LHCN-M2 (cell line): ENCODE results near the gene PLEKHA6. TPM values are rescaled to one million over a fixed set of nuclear protein-coding genes. Genes with fewer than 3 reads are reported as not detected.

Experiments
- total RNA-seq: library from RNA; depleted of rRNA; stranded (reverse); fragments of >200 nt; gene quantifications from 2 replicates; pipeline ENCODE4 v1.2.3, GENCODE V29; 2014; rRNA removed

The PLEKHA6 gene
- total RNA-seq, 1 experiment from 2014 or later: 50.9 TPM

Other genes starting within 250 kb of the PLEKHA6 start
- 1.1 and 3.5 TPM in 2 replicates for gene ETNK2, start 207.9 kb downstream of the PLEKHA6 start, total RNA-seq
- not detected in 2 replicates for gene REN, start 193.6 kb downstream of the PLEKHA6 start, total RNA-seq
- gene KISS1, start 163.4 kb downstream of the PLEKHA6 start, total RNA-seq: not detected in 2 replicates
- not detected in 2 replicates for gene GOLT1A, start 145.9 kb downstream of the PLEKHA6 start, total RNA-seq
- 15.1 and 17.8 TPM in 2 replicates for gene PPP1R15B, start 51.9 kb upstream of the PLEKHA6 start, total RNA-seq
- 0.29 TPM in 1 of 2 replicates, not detected in the other for gene PIK3C2B, start 134.9 kb upstream of the PLEKHA6 start, total RNA-seq
- 10.5 and 14.5 TPM in 2 replicates for gene MDM4, start 156.5 kb upstream of the PLEKHA6 start, total RNA-seq